Gastroesophageal sphincter (tissue), 4 donors: Measurements from ENCODE around the gene ZNF69. TPM values are rescaled to one million over a fixed set of nuclear protein-coding genes. Genes with fewer than 3 reads are reported as not detected.
"Not testable (repeated sequence)": the region's sequence is repeated elsewhere in the genome, so short reads cannot be mapped to it uniquely, and the experiment has no call there.

Experiments used
- ATAC-seq: fragments of 150-250 bp; one replicate; pipeline ENCODE4 v1.9.1; 2016; ENCODE audit warnings: mild to moderate bottlenecking, moderate library complexity
- H3K27ac ChIP-seq, 4 donors: fragments of 200-600 bp; sonication (generic) in 3 of 4; 1 replicate in 3 of 4; 2 replicates in 1 of 4; pipeline ENCODE4 v1.5.1; 2016 to 2019
- H3K27me3 ChIP-seq: fragments of 200-600 bp; sonication (generic); one replicate; pipeline ENCODE4 v1.5.1; 2019
- H3K36me3 ChIP-seq, 2 donors: fragments of 200-600 bp; sonication (generic); one replicate each; pipeline ENCODE4 v1.5.1; 2019; ENCODE audit warnings: control low read depth in 1 of 2
- H3K4me1 ChIP-seq, 3 donors: fragments of 200-600 bp; sonication (generic); 1 replicate in 2 of 3; 2 replicates in 1 of 3; pipeline ENCODE4 v1.5.1; 2016 to 2019; ENCODE audit warnings: control low read depth in 2 of 3
- H3K4me3 ChIP-seq, 2 donors: fragments of 200-600 bp; sonication (generic); one replicate each; pipeline ENCODE4 v1.5.1; 2019; ENCODE audit warnings: mild to moderate bottlenecking in 1 of 2, moderate library complexity in 1 of 2
- H3K9me3 ChIP-seq, 3 donors: fragments of 200-600 bp; sonication (generic); one replicate each; pipeline ENCODE4 v1.5.1; 2017 to 2019; ENCODE audit warnings: control low read depth in 2 of 3
- CTCF ChIP-seq, 4 experiments: fragments of 200-600 bp in 2 of 4; fragments of 450-650 bp in 2 of 4; sonication (generic) in 1 of 4; IDR thresholded peaks; one replicate each; pipeline ENCODE4 v1.5.1; 2017 to 2019; ENCODE audit warnings: antibody characterized with exemption in 4 of 4, mild to moderate bottlenecking in 2 of 4, moderate library complexity in 2 of 4
- EP300 ChIP-seq: sonication (generic); formaldehyde crosslinking; IDR thresholded peaks from one replicate; pipeline ENCODE4 v1.6.1; 2017; ENCODE audit warnings: antibody characterized with exemption, mild to moderate bottlenecking
- POLR2A ChIP-seq, 2 donors: fragments of 450-650 bp; IDR thresholded peaks; one replicate each; pipeline ENCODE4 v1.6.1; 2017; ENCODE audit warnings: antibody characterized with exemption in 2 of 2, mild to moderate bottlenecking in 2 of 2, moderate library complexity in 1 of 2
- POLR2AphosphoS5 ChIP-seq: sonication (generic); formaldehyde crosslinking; IDR thresholded peaks from one replicate; pipeline ENCODE4 v1.6.1; 2017; ENCODE audit warnings: antibody characterized with exemption
- WGBS, 2 donors: methylation state at CpG; one replicate each; pipeline ENCODE4 v1.1.5; 2018; ENCODE audit warnings: low coverage in 1 of 2; 5-methylcytosine and 5-hydroxymethylcytosine counted together
- total RNA-seq, 4 donors: library from RNA; depleted of rRNA; stranded (reverse); fragments of >200 nt; gene quantifications; one replicate each; pipeline ENCODE4 v1.1.0, GENCODE V29; 2016

The ZNF69 gene
- total RNA-seq, 4 donors from 2014 or later = 3.5 to 13.6 (median 9.1) TPM

GRCh38 chr19:11853358-11853757 lies 34.2 kb upstream of the ZNF69 start:
- Histone ChIP-seq H3K36me3 (peaks cover 0 to 12% of the 10 kb centered on the region in 2 donors), H3K4me1 (peaks cover 0 to 17% (median 4%) of the 10 kb centered on the region in 3 donors), H3K9me3 (no peaks in the 10 kb centered on the region), H3K27ac (no peak overlapping the region), H3K4me3 (no peak overlapping the region), H3K27me3 (no peaks in the 10 kb centered on the region)
- TF ChIP-seq CTCF (IDR thresholded peaks at IDR 0.05) = no peak
- TF ChIP-seq POLR2AphosphoS5 = no peak
- TF ChIP-seq EP300 = no peak
- no peak for TF ChIP-seq POLR2A (IDR thresholded peaks at IDR 0.05)
- no peak for ATAC-seq
- WGBS, 2 donors = 74 to 100% methylated on average over 3 of the region's 3 CpGs

GRCh38 chr19:11856596-11857250 lies 30.9 kb upstream of the ZNF69 start:
- no peak for TF ChIP-seq POLR2A (IDR thresholded peaks at IDR 0.05)
- no peak for TF ChIP-seq POLR2AphosphoS5
- no peak for TF ChIP-seq CTCF (IDR thresholded peaks at IDR 0.05)
- no peak for TF ChIP-seq EP300
- H3K27me3 ChIP-seq = no peaks in the 10 kb centered on the region
- H3K4me1 ChIP-seq = no peaks in the 10 kb centered on the region
- H3K9me3 ChIP-seq = peaks cover 0 to 9% (median 0%) of the 10 kb centered on the region in 3 donors
- no peak overlapping the region for H3K4me3 ChIP-seq
- 98 to 99% methylated on average over 11 to 12 of the region's 12 CpGs for WGBS, 2 donors
- H3K36me3 ChIP-seq = peaks cover 0 to 20% of the 10 kb centered on the region in 2 donors
- ATAC-seq = no peak
- no peak overlapping the region for H3K27ac ChIP-seq

- H3K27ac ChIP-seq = no peak overlapping the region
- no peaks in the 10 kb centered on the region for H3K4me1 ChIP-seq
- no peak overlapping the region for H3K4me3 ChIP-seq
- ATAC-seq = no peak
- no peaks in the 10 kb centered on the region for H3K27me3 ChIP-seq
- 95 to 98% methylated on average over 5 to 6 of the region's 7 CpGs for WGBS, 2 donors
- no peak for TF ChIP-seq EP300
- TF ChIP-seq POLR2AphosphoS5 = no peak
- TF ChIP-seq POLR2A (IDR thresholded peaks at IDR 0.05) = no peak
- no peak for TF ChIP-seq CTCF (IDR thresholded peaks at IDR 0.05)
- H3K9me3 ChIP-seq = peaks cover 0 to 25% (median 0%) of the 10 kb centered on the region in 3 donors
- peaks cover 0 to 29% of the 10 kb centered on the region in 2 donors for H3K36me3 ChIP-seq
Observed at GRCh38 chr19:11860721-11861120, 26.9 kb upstream of the ZNF69 start.

- Histone ChIP-seq H3K4me1 (no peaks in the 10 kb centered on the region), H3K4me3 (no peak overlapping the region), H3K27me3 (no peaks in the 10 kb centered on the region), H3K9me3 (peaks cover 0 to 31% (median 0%) of the 10 kb centered on the region in 3 donors), H3K36me3 (peaks cover 0 to 34% of the 10 kb centered on the region in 2 donors), H3K27ac (no peak overlapping the region)
- no peak for TF ChIP-seq POLR2A (IDR thresholded peaks at IDR 0.05)
- TF ChIP-seq CTCF (IDR thresholded peaks at IDR 0.05) = no peak
- no peak for TF ChIP-seq POLR2AphosphoS5
- TF ChIP-seq EP300 = no peak
- WGBS, 2 donors = 86% methylated on average over 1 of the region's 2 CpGs; no CpG with 5 or more reads in 1 of the 2 donors
- ATAC-seq = no peak
Observed at GRCh38 chr19:11861301-11861700, 26.3 kb upstream of the ZNF69 start.

- not testable (repeated sequence) for H3K4me3 ChIP-seq, H3K27me3 ChIP-seq, H3K4me1 ChIP-seq, H3K27ac ChIP-seq, ATAC-seq
- WGBS, 2 donors = 97 to 100% methylated on average over 2 to 4 of the region's 4 CpGs
- H3K9me3 ChIP-seq = peaks cover 0 to 78% (median 8%) of the 10 kb centered on the region in 3 donors
- H3K36me3 ChIP-seq = peaks cover 15 to 56% of the 10 kb centered on the region in 2 donors
Observed at GRCh38 chr19:11867766-11868165, 19.8 kb upstream of the ZNF69 start.
